NCI-H187 treated with DMSO at 0.1 percent for 48 hours (cell line): ENCODE results near the gene DNASE1L1.

Source experiments
- DNase-seq: peaks from one replicate; lab custom pipeline; 2025; lab: John Stamatoyannopoulos, UW

The DNASE1L1 gene

GRCh38 chrX:154367474-154368308, 41.4 kb downstream of the DNASE1L1 start:
- DNase-seq: no peak

GRCh38 chrX:154366666-154367055, 42.4 kb downstream of the DNASE1L1 start:
- DNase-seq: no peak

GRCh38 chrX:154365997-154366665, 42.9 kb downstream of the DNASE1L1 start:
- DNase-seq: no peak

- no peak for DNase-seq
Observed at GRCh38 chrX:154365052-154365600, 43.9 kb downstream of the DNASE1L1 start.

GRCh38 chrX:154363706-154364439, 45.2 kb downstream of the DNASE1L1 start:
- no peak for DNase-seq

GRCh38 chrX:154362085-154362742, 46.8 kb downstream of the DNASE1L1 start:
- no peak for DNase-seq

- no peak for DNase-seq
Observed at GRCh38 chrX:154360155-154360713, 48.8 kb downstream of the DNASE1L1 start.

GRCh38 chrX:154359362-154360154, 49.5 kb downstream of the DNASE1L1 start:
- DNase-seq: no peak

GRCh38 chrX:154358829-154359228, 50.2 kb downstream of the DNASE1L1 start:
- no peak for DNase-seq

- no peak for DNase-seq
Observed at GRCh38 chrX:154358011-154358410, 51.0 kb downstream of the DNASE1L1 start.

- no peak for DNase-seq
Observed at GRCh38 chrX:154357205-154357604, 51.8 kb downstream of the DNASE1L1 start.

- no peak for DNase-seq
Observed at GRCh38 chrX:154356596-154356995, 52.5 kb downstream of the DNASE1L1 start.

GRCh38 chrX:154355776-154356140, 53.3 kb downstream of the DNASE1L1 start:
- DNase-seq: no peak

- no peak for DNase-seq
Observed at GRCh38 chrX:154355094-154355775, 53.8 kb downstream of the DNASE1L1 start.

GRCh38 chrX:154354516-154354915, 54.5 kb downstream of the DNASE1L1 start:
- DNase-seq: no peak

GRCh38 chrX:154354013-154354412, 55.0 kb downstream of the DNASE1L1 start:
- no peak for DNase-seq

- no peak for DNase-seq
Observed at GRCh38 chrX:154353172-154353843, 55.7 kb downstream of the DNASE1L1 start.

GRCh38 chrX:154352466-154352865, 56.6 kb downstream of the DNASE1L1 start:
- DNase-seq: no peak

- DNase-seq: no peak
Observed at GRCh38 chrX:154352012-154352401, 57.0 kb downstream of the DNASE1L1 start.
